HEK293T (cell line): ENCODE data around the gene GMIP.

ENCODE experiments used
- CTCF ChIA-PET: fragments of 350-600 bp; formaldehyde crosslinking; extraction: SDS; loops from one replicate; lab custom pipeline; 2021; ENCODE audit warnings: antibody characterized with exemption, inconsistent platforms; lab: Yijun Ruan, JAX
- POLR2A ChIA-PET: fragments of 350-600 bp; formaldehyde crosslinking; extraction: SDS; loops from one replicate; lab custom pipeline; 2020; ENCODE audit warnings: antibody characterized with exemption, inconsistent platforms; lab: Yijun Ruan, JAX
- DNase-seq: peaks from one replicate; pipeline ENCODE4 v3.0.0; 2012; ENCODE audit warnings: mixed read lengths; ENCODE audit errors: extremely low spot score
- ARNT ChIP-seq: fragments of 450-650 bp; IDR thresholded peaks from 2 replicates; pipeline ENCODE4 v1.6.1; 2017; ENCODE audit warnings: mild to moderate bottlenecking
- BHLHE40 ChIP-seq: fragments of 450-650 bp; IDR thresholded peaks from 2 replicates; pipeline ENCODE4 v1.6.1; 2016; ENCODE audit warnings: mild to moderate bottlenecking, moderate library complexity, borderline replicate concordance
- CTBP1 ChIP-seq: fragments of 450-650 bp; IDR thresholded peaks from 2 replicates; pipeline ENCODE4 v1.6.1; 2016; ENCODE audit warnings: borderline replicate concordance
- ELF4 ChIP-seq: fragments of 450-650 bp; IDR thresholded peaks from 2 replicates; pipeline ENCODE4 v1.6.1; 2017; ENCODE audit warnings: antibody characterized with exemption
- FOXA1 ChIP-seq: fragments of 450-650 bp; IDR thresholded peaks from 2 replicates; pipeline ENCODE4 v1.6.1; 2016; ENCODE audit warnings: mild to moderate bottlenecking
- FOXK2 ChIP-seq: fragments of 450-650 bp; IDR thresholded peaks from 2 replicates; pipeline ENCODE4 v1.6.1; 2016; ENCODE audit warnings: mild to moderate bottlenecking
- FOXM1 ChIP-seq: fragments of 450-650 bp; IDR thresholded peaks from 2 replicates; pipeline ENCODE4 v1.6.1; 2017; ENCODE audit warnings: mild to moderate bottlenecking, borderline replicate concordance
- HDGF ChIP-seq: fragments of 450-650 bp; IDR thresholded peaks from 2 replicates; pipeline ENCODE4 v1.6.1; 2017; ENCODE audit warnings: antibody characterized with exemption, borderline replicate concordance
- L3MBTL2 ChIP-seq: fragments of 450-650 bp; conservative IDR thresholded peaks from 2 replicates; pipeline ENCODE4 v1.6.1; 2016; ENCODE audit warnings: mild to moderate bottlenecking
- LEF1 ChIP-seq: fragments of 450-650 bp; IDR thresholded peaks from 2 replicates; pipeline ENCODE4 v1.6.1; 2017; ENCODE audit warnings: mild to moderate bottlenecking, borderline replicate concordance
- NFRKB ChIP-seq: fragments of 450-650 bp; IDR thresholded peaks from 2 replicates; pipeline ENCODE4 v1.6.1; 2016; ENCODE audit warnings: mild to moderate bottlenecking, moderate library complexity
- SP1 ChIP-seq: fragments of 450-650 bp; IDR thresholded peaks from 2 replicates; pipeline ENCODE4 v1.6.1; 2017
- SUZ12 ChIP-seq: fragments of 450-650 bp; IDR thresholded peaks from 2 replicates; pipeline ENCODE4 v1.6.1; 2016; ENCODE audit warnings: mild to moderate bottlenecking
- TARDBP ChIP-seq: fragments of 450-650 bp; IDR thresholded peaks from 2 replicates; pipeline ENCODE4 v1.6.1; 2016
- ZNF384 ChIP-seq: fragments of 450-650 bp; IDR thresholded peaks from 2 replicates; pipeline ENCODE4 v1.6.1; 2016
- TF ChIP-seq, protein P1 (sequence below): fragments of 450-650 bp; IDR thresholded peaks from 2 replicates; pipeline ENCODE4 v1.6.1; 2016

The GMIP gene

DNA sequence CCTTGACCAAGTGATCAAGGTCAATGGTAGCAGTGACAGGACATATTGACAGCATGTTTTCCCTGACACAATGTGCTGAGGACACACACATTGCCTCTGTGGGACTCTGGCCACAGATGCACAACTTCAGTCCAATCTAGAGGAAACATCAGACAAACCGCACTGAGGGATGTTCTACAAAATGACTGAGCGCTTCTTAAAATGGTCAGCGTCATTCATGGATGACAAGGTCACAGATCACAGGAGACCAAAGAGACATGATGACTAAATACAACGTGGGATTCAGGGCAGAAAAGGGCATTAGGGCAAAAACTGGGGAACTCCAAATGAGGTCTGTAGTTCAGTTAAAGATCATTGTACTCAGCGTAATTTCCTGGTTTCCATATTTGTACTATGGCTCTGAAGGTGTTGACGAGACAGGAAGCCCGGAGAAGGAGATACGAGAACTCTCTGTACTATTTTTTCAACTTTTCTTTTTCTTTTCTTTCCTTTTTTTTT lies 45.6 kb downstream of the GMIP start:
- POLR2A ChIA-PET = no interaction called here
- TF ChIP-seq ZNF384 = no peak
- TF ChIP-seq ARNT = no peak
- no peak for TF ChIP-seq FOXM1
- TF ChIP-seq CTBP1 = no peak
- TF ChIP-seq LEF1 = no peak
- TF ChIP-seq FOXK2 = no peak
- TF ChIP-seq, protein P1, sequence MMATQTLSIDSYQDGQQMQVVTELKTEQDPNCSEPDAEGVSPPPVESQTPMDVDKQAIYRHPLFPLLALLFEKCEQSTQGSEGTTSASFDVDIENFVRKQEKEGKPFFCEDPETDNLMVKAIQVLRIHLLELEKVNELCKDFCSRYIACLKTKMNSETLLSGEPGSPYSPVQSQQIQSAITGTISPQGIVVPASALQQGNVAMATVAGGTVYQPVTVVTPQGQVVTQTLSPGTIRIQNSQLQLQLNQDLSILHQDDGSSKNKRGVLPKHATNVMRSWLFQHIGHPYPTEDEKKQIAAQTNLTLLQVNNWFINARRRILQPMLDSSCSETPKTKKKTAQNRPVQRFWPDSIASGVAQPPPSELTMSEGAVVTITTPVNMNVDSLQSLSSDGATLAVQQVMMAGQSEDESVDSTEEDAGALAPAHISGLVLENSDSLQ = no peak
- no peak for DNase-seq
- CTCF ChIA-PET = no interaction called here

DNA sequence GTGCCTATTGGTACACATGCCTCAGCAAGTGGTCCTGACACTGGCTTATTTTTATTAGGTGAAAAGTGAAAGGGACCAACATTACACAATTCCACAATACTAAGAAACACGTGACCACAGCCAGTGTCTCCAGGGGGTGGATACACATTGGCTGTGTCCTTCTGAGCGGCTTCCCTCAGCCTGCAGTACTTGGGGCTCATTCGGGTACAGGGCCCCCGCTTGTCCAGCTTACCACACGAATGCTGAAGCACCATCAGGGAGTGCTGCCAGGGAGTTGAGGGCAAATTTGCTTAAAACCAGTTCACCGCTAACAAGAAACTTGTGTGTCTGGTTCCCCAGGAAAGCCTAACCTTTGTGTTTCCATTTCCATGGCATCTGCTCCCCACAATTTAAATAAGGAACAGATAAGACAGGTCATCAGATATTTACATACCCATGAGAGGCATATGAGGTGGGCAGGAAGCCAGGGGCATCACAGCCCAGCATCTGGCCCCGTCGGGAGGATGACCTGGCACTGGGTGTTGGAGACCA lies 48.2 kb downstream of the GMIP start:
- TF ChIP-seq FOXM1 (no peak), L3MBTL2 (no peak), FOXK2 (no peak), BHLHE40 (no peak), SP1 (no peak), LEF1 (no peak), CTBP1 (no peak), HDGF (no peak), ELF4 (no peak), ARNT (no peak), FOXA1 (no peak), TARDBP (no peak), NFRKB (no peak), SUZ12 (no peak), ZNF384 (no peak)
- TF ChIP-seq, protein P1 = no peak
- ChIA-PET POLR2A (no interaction called here), CTCF (no interaction called here)
- no peak for DNase-seq

DNA sequence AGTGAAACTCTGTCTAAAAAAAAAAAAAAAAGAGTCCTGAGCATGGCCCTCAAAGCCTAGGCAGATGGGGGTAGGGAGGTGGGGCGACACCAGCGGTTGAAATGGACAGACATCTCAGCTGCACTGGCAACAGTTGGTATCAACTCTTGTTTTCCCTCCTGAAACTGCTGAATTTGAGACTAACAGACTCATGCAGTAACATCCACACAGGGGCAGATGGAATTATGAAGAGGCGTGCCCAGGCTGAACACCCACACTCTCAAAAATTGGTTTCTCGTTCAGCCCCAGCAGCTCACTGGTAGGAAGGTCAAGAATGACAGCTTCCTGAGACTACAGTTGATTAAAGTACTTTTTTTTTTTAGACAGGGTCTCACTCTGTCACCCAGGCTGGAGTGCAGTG lies 49.1 kb downstream of the GMIP start:
- TF ChIP-seq SP1 (no peak), ELF4 (no peak), ARNT (no peak), FOXK2 (no peak), TARDBP (no peak), CTBP1 (no peak), SUZ12 (no peak), L3MBTL2 (no peak), ZNF384 (no peak), HDGF (no peak), LEF1 (no peak), NFRKB (no peak), BHLHE40 (no peak)
- TF ChIP-seq, protein P1 = no peak
- ChIA-PET POLR2A (no interaction called here), CTCF (interaction anchor here (0.6 kb wide), 1 partner anchor 1443 kb away, joined by 3 read pairs; no protein-coding TSS in a partner anchor)
- no peak for DNase-seq

DNA sequence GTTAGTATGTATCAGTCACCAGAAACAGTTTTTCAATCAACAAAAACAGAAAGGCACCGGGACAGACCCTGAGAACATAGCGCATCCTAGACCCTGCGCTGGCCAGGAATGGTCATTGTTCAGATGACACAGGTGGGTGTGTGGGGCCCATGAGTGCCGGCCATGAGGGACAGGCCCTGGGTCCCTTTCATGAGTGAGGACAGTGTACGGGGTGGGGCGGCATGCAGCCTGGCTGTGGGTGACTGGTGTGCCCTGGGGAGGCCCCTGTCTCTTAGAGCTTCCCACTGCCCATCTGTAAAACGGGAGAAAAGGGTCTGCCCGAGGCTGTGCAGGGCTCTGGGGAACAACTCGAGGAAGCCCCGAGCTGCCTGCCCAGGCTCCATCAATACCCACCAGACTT lies 50.8 kb downstream of the GMIP start:
- ChIA-PET CTCF (no interaction called here), POLR2A (interaction anchor here (1.2 kb wide), 1 partner anchor 10 kb away, joined by 3 read pairs; no protein-coding TSS in a partner anchor)
- TF ChIP-seq FOXK2 (no peak), ZNF384 (no peak), HDGF (no peak), LEF1 (no peak), NFRKB (no peak), SUZ12 (no peak)
- no peak for DNase-seq

DNA sequence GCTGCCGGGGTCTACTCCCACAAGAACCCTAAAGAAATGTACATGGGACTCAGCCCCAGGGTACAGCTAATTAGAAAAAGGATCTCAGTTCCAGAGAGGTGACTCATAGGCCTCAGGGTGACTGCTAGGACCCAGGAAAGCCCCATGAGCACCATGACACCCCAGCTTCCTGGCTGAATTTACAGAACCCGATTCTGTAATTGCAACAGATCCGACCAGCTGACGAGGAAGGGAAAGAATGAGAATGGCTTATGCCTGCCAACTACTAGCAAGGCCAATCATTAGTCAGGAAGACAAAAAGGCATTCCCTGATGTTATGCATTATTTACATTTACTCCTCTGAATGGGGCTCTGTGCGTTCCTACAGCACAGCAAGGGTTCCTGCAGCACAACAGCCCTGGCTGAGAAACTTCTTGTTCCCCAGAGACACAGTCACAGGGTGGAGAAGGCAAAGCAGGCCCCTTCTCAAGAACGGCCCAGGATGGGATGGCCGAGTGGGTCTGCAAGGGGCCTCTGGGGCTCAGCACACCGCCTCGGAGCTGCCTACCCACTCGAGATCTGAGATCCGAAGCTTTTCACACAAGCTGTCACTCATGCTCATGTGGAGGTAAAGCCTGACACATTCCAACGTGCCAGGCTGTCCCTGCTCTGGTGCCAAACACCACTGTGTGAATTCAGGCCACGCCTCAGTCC lies 52.2 kb downstream of the GMIP start:
- TF ChIP-seq FOXA1 (no peak), ELF4 (no peak), CTBP1 (no peak)
- DNase-seq = no peak
- ChIA-PET POLR2A (no interaction called here), CTCF (no interaction called here)

DNA sequence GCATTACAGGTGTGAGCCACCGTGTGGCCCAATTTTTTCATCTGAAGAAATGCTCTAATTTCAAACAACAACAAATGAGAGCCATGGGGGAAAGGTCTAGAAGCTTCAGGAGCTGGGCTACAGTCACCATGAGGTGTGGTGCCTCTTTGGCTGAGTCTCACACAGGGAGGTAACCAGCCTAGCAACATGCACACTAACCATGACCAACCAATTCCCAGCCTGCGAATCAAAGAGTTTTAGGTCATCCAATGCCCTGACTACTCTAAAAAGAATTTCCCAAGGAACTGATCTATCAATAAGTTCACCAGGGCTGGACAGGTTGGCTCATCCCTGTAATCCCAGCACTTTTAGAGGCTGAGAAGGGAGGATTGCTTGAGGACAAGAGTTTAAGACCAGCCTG lies 54.9 kb downstream of the GMIP start:
- POLR2A ChIA-PET = no interaction called here
- TF ChIP-seq SUZ12 (no peak), ELF4 (no peak), ARNT (no peak), TARDBP (no peak)

DNA sequence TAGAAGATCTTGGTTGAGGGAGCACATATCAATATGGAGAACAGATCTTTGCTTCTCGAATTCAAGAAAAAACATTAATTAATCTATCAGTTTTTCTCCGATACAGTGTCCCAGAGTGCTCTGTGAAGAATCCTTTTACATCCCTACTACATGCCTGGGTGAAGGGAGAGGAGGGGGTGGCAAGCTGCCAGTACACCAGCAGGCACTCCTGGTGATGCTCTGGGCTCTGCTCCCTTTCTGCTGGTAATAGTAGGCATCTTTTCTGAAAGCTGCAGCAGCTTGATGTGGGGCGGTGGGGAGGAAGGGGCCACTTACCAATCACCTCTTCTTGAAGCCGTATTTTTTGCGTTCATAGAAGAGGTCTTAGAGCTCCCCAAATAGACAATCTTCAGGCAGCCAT lies 55.7 kb downstream of the GMIP start:
- CTCF ChIA-PET = no interaction called here
- POLR2A ChIA-PET = no interaction called here
- no peak for DNase-seq
- TF ChIP-seq ELF4 (no peak), SP1 (no peak), BHLHE40 (no peak), NFRKB (no peak), LEF1 (no peak), CTBP1 (no peak), SUZ12 (no peak), HDGF (no peak), FOXA1 (no peak), FOXK2 (no peak), ARNT (no peak), L3MBTL2 (no peak), TARDBP (no peak), FOXM1 (no peak), ZNF384 (no peak)
- TF ChIP-seq, protein P1 = no peak

More for the DNA sequence above, 54.9 kb downstream of the GMIP start:
- no peak for DNase-seq
- CTCF ChIA-PET = no interaction called here
